GM21515 (cell line): ENCODE results near the gene TARBP2.

Experiments
- ATAC-seq: cut with Tn5 transposase; IDR thresholded peaks from one replicate; pipeline ENCODE4 v1.9.1; 2021; ENCODE audit not compliant: unreplicated experiment

The TARBP2 gene, protein sequence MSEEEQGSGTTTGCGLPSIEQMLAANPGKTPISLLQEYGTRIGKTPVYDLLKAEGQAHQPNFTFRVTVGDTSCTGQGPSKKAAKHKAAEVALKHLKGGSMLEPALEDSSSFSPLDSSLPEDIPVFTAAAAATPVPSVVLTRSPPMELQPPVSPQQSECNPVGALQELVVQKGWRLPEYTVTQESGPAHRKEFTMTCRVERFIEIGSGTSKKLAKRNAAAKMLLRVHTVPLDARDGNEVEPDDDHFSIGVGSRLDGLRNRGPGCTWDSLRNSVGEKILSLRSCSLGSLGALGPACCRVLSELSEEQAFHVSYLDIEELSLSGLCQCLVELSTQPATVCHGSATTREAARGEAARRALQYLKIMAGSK

GRCh38 chr12:53500776-53501614, at the start of gene TARBP2:
Gene TARBP2 (plus strand): TSS chr12:53501283. CDS start chr12:53501409, 126 bp downstream.
- peak; percentile 69 for ATAC-seq

DNA sequence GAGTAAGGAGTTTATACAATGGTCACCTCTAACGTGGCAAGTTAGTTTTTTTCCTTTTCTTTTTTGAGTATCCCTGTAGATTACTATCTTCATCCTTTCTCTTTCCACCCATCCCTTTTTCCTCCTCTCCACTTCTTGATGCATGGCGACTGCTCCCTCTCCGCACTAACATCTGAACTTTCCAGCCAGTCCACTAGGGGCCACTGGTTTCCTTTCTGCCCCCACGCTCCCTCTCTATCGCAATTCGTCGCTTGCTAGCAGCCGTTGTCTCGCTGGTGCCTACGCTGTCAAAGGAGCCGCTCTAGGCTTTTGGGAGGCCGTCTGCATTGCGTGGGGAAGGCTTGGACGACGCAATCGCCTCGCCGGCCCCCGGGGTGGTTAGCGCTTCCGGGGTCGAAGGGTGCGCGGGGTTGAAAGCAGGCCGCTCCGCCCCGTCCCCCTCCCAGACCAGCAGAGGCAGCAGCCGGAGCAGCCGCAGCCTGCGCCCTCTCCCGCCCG, 49.4 kb upstream of the TARBP2 start, which contains the start of gene PCBP2:
PCBP2 (plus strand) TSS at position 442 of the 498 bp plus-strand sequence. CDS start 2,699 bp downstream, outside the sequence.
- peak; percentile 94 for ATAC-seq

DNA sequence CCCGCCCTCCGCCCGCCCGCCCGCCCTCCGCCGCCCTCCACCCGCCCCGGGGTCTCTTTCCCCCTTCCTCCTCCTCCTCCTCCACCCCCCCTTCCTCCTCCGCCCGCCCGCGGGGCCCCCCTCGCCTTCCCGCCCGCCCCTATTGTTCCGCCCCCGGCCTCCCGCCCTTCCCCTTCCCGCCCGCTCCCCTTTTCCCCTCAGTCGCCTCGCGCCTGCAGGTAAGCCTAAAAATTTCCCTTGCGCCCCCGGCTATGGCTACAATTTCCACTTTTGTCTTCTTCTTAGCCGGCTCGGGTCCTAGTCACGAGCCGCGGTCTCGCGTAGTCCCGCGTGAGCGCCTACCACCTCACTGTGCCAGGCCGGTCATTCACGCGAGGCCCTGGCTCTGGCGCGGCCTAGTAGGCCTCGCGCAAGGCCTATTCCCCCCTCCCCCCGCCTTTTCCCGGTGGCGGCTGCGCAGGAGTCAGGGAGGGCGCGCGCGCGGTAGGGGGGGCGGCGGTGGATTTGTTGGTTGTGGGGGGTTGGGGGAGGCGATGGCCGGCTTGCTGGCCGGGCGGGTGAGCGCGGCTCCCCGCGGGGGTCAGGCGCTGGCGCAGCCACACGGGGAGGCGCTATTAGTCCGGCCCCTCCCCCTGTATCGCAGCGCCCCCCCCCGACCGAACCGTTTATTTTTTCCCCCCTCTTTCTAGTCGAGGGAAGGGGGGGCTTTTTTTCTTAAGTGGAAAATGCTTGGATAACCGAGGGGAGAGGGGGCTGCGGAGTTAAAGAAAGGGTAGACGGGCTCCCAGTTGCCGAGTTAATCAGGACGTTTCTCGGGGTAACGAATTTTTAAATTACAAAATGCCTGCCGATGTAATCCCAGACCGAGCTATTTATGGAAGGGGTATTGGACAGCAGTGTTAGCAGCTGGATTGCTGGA, 48.7 kb upstream of the TARBP2 start:
- ATAC-seq: no peak

GRCh38 chr12:53453953-53454640, 47.0 kb upstream of the TARBP2 start:
- ATAC-seq: no peak

GRCh38 chr12:53454707-53455106, 46.4 kb upstream of the TARBP2 start:
- ATAC-seq: no peak

GRCh38 chr12:53456654-53457366, 44.3 kb upstream of the TARBP2 start:
- no peak for ATAC-seq

GRCh38 chr12:53459097-53459496, 42.0 kb upstream of the TARBP2 start:
- ATAC-seq: no peak

DNA sequence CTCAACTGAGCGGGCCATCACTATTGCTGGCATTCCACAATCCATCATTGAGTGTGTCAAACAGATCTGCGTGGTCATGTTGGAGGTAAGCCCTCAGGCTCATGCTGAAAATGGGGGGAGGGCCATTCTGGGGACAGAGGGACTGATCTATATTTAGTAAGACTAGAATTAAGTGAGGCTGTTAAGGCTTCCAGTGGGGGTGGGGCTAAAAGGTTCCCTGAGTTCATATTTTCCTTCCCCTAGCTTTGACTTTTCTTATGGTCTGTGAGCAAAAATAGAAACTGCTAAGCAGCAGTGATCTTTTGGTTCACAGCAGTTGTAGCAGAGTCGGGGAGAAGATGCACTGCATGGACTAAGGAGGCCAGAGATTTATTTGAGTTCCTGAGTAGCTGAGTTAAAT, 40.0 kb upstream of the TARBP2 start:
- ATAC-seq: no peak

GRCh38 chr12:53461591-53461990, 39.5 kb upstream of the TARBP2 start:
- ATAC-seq: no peak

DNA sequence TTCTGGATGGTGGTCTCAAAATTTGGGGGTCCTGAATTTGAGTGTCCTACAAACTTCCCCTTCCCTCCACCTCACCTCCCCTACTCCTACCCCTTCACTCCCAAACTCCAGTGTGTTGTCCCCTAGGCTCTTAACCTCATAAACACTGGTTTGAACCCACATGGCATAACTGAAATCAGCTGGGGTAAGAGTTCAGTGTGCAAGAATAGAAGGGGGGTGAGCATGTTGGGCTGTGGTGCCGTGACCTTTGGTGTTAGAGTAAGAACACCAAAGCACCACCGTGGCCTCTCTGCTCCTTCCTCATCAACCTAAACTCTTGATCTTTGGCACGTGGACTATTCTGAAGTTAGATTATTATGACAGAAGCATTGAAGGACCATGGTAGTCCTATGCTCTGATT, 38.1 kb upstream of the TARBP2 start:
- no peak for ATAC-seq

DNA sequence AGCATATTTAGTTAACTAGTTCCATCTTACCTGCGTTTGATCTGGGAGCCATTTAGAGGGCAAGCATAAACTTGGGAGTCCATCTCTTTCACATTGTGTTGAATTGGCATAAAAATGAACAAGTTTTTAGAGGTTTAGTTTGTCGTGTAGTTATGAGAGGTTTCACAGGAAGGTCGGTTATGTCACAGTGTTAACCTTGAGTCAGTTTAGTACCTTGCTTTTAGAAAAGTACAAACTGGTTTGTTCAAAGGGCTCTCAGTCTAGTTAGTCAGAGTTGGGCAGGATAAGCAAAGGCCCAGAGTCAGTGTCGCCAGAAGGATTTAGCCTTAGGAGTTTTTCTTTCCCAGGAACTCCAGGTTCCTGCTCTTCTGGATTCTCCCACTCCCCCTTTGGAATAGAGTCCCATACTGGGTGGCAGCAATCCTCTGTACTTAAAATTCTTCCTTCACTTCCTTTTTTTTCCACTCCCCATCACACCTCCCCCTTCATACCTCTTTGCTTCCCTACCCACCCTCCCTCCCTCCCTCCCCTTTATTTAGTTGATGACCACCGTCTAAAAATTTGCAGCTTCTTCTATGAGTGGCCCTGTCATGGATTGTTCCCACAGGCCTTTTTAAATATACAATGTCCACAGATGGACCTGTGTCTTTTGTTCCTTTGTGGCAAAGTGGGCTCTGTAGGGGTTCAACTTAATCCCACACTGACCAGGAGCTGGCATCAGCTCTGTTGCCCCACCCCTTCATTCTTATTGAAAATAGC, 37.1 kb upstream of the TARBP2 start:
- ATAC-seq: no peak

- ATAC-seq: no peak
Measured at GRCh38 chr12:53464685-53465418, 36.2 kb upstream of the TARBP2 start.

- ATAC-seq: no peak
Measured at GRCh38 chr12:53465679-53466078, 35.4 kb upstream of the TARBP2 start.

DNA sequence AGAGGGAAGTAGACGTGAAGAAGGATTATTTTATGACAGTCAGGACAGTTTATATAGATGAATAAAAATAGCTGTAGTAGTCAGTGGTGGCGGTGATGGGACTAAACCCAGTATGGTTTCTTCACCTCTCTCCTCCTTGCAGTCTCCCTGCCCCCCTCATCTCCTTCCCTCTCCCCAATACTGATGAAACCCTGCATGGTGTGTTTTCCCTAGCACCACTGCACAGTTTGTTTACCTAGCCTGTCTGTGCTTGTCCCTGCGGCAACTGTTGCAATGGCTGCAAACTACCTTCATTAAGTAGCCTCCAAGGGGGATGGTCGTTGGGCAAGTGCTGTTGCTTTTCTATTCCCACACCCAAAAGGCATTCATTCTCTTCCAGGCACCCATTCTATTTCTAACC, 34.4 kb upstream of the TARBP2 start:
- no peak for ATAC-seq

DNA sequence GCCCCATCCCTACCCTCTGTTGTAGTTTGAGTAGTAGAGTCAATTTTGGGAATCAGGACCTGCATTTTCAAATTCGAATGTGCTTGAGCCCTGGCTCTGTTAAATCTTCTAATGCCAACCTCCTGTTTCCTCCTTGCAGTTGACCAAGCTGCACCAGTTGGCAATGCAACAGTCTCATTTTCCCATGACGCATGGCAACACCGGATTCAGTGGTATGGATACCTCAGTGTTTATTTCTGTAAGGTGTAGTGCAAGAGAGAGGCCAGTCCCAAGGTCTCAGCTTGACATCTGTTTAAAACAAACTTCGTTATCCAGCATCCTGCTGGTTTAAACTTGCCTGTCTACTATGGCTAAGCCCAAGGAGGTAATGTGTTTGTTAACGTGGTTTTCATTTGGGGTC, 34.0 kb upstream of the TARBP2 start:
- ATAC-seq: no peak

GRCh38 chr12:53467880-53468279, 33.2 kb upstream of the TARBP2 start:
- no peak for ATAC-seq

GRCh38 chr12:53468282-53468681, 32.8 kb upstream of the TARBP2 start:
- ATAC-seq: no peak

GRCh38 chr12:53472056-53472582, 29.0 kb upstream of the TARBP2 start:
- ATAC-seq: no peak
